Nephron progenitor cell (in vitro differentiated cells): Measurements from ENCODE around the gene GFOD1.

Experiments used
- DNase-seq: peaks from one replicate; pipeline ENCODE4 v3.0.0; 2021
- H3K27ac Mint-ChIP-seq: 2 replicates; pipeline ENCODE4 v1.8.0; 2021; ENCODE audit warnings: mild to moderate bottlenecking, moderate library complexity, mixed read lengths
- H3K27me3 Mint-ChIP-seq: 2 replicates; pipeline ENCODE4 v1.8.0; 2021; ENCODE audit warnings: mild to moderate bottlenecking, low read depth, mixed read lengths; ENCODE audit not compliant: poor library complexity
- H3K36me3 Mint-ChIP-seq: 2 replicates; pipeline ENCODE4 v1.8.0; 2021; ENCODE audit warnings: low read depth, mixed read lengths
- H3K4me1 Mint-ChIP-seq: 2 replicates; pipeline ENCODE4 v1.8.0; 2021; ENCODE audit warnings: mixed read lengths
- H3K4me3 Mint-ChIP-seq: 2 replicates; pipeline ENCODE4 v1.8.0; 2021; ENCODE audit warnings: mild to moderate bottlenecking, moderate library complexity, mixed read lengths
- H3K9me3 Mint-ChIP-seq: 2 replicates; pipeline ENCODE4 v1.8.0; 2021; ENCODE audit warnings: mild to moderate bottlenecking, moderate library complexity, mixed read lengths
- TF ChIP-seq, protein P1 (sequence below): fragments of 200-600 bp; sonication (generic); IDR thresholded peaks from 2 replicates; pipeline ENCODE4 v1.5.0; 2021; ENCODE audit warnings: antibody characterized with exemption

GFOD1 gene

DNA sequence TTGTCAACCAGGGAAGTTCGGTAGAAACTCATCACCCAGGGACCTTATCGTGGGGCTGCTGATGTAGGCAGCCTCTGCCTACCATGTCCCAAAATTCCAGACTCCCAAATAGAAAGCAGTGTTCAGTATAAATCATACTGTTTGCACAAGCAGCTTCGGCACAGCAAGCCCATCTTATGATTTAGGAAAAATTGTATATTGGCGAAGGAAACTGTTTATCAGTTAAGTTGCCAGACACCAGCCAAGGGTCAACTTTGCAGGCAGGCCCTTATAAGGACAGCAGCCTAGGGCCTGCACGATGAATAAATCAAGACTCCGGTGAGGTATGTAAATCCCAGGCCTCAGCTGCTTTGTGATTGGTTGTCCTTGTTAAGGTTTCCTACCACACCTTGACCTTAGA lies 36.8 kb downstream of the GFOD1 start:
- TF ChIP-seq, protein P1, sequence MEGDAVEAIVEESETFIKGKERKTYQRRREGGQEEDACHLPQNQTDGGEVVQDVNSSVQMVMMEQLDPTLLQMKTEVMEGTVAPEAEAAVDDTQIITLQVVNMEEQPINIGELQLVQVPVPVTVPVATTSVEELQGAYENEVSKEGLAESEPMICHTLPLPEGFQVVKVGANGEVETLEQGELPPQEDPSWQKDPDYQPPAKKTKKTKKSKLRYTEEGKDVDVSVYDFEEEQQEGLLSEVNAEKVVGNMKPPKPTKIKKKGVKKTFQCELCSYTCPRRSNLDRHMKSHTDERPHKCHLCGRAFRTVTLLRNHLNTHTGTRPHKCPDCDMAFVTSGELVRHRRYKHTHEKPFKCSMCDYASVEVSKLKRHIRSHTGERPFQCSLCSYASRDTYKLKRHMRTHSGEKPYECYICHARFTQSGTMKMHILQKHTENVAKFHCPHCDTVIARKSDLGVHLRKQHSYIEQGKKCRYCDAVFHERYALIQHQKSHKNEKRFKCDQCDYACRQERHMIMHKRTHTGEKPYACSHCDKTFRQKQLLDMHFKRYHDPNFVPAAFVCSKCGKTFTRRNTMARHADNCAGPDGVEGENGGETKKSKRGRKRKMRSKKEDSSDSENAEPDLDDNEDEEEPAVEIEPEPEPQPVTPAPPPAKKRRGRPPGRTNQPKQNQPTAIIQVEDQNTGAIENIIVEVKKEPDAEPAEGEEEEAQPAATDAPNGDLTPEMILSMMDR = no peak
- no peak for DNase-seq
- Mint-ChIP-seq H3K27ac (no peak overlapping the region), H3K9me3 (peaks cover 5% of the 10 kb centered on the region), H3K27me3 (peaks cover 2% of the 10 kb centered on the region), H3K36me3 (peaks cover 10% of the 10 kb centered on the region), H3K4me3 (no peak overlapping the region), H3K4me1 (peaks cover 44% of the 10 kb centered on the region)

DNA sequence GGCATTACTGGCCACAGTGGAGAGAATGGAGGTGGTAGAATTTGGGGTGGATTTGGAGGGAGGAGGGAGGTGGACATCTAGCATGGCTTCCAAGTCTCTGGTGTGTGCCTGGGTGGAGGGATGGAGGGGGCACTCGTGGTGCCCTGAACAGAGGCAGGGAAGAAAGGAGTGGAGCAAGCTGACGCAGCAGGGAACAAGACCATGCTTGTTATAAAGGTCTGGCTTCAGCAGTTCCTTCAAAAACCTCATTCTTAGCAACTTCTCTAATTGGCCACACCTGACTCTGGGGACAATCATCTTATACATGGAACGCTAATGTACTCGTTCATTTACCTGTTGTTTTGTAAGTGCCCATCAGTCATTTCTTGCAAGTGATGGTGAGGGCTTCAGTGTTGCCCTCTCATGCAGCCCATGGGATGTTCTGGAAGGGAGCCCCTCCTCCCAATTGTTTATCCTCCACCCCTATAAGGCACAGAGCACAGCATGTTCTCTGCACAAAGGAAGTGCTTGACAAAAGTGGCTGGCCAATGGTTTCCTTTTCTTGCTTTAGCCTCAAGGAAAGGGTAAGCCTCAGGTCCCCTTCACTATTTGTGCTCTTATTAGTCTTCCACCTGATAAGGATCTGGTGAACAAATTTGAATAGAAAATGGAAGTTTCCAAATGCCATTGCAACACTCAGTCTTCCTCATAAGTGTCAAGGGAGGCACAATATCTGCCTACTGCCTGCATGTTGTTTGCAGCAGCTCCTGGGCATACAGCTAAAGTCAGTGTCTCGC lies 39.3 kb downstream of the GFOD1 start:
- H3K4me3 Mint-ChIP-seq = no peak overlapping the region
- H3K9me3 Mint-ChIP-seq = peaks cover 5% of the 10 kb centered on the region
- H3K27ac Mint-ChIP-seq = no peak overlapping the region
- TF ChIP-seq, protein P1 = no peak
- peaks cover 10% of the 10 kb centered on the region for H3K36me3 Mint-ChIP-seq
- no peak for DNase-seq
- H3K4me1 Mint-ChIP-seq = peaks cover 41% of the 10 kb centered on the region
- H3K27me3 Mint-ChIP-seq = peaks cover 2% of the 10 kb centered on the region

DNA sequence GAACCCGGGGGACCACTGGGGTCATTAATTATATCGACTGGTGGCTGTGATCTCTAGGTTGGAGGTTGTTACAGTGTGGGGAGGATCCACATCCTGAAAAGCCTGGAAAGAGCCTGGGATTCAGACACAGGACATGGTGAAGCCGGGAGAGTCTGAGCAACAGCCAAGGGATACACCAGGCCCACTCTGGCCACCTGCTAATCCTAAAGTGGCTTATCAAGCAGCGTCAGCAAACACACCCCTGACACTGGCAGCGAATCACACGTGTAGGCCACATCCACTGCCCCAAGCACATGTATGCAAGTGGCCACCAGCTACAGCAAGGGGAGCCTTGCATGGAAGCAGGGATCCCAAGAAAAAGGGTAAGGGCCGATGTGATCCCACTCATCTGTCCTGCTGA lies 41.0 kb downstream of the GFOD1 start:
- H3K9me3 Mint-ChIP-seq = peaks cover 5% of the 10 kb centered on the region
- H3K27me3 Mint-ChIP-seq = peaks cover 2% of the 10 kb centered on the region
- TF ChIP-seq, protein P1 = no peak
- H3K4me1 Mint-ChIP-seq = peaks cover 35% of the 10 kb centered on the region
- peak; percentile 32 for DNase-seq
- H3K36me3 Mint-ChIP-seq = peaks cover 10% of the 10 kb centered on the region
- peak overlapping the region; percentile 39 for H3K27ac Mint-ChIP-seq
- no peak overlapping the region for H3K4me3 Mint-ChIP-seq

DNA sequence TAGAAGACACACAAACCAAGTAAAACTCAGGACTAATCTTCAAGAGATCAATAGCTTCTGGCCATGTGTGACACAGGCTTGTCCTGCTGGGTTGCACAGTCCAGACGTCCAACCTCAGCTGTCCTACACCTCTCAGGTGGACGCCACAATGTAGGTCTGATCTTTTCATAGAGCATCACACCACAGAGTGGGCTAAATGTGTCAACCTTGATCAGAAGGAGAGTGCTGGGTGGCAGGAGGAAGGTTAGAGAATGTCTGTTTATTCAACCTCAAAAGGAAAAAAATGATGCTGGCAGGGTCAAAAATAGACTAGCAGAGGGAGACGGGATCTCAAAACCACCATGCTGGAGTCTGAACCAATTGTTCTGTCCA lies 41.7 kb downstream of the GFOD1 start:
- peaks cover 10% of the 10 kb centered on the region for H3K36me3 Mint-ChIP-seq
- peaks cover 2% of the 10 kb centered on the region for H3K27me3 Mint-ChIP-seq
- TF ChIP-seq, protein P1 = no peak
- no peak overlapping the region for H3K4me3 Mint-ChIP-seq
- H3K27ac Mint-ChIP-seq = no peak overlapping the region
- H3K4me1 Mint-ChIP-seq = peaks cover 35% of the 10 kb centered on the region
- peaks cover 5% of the 10 kb centered on the region for H3K9me3 Mint-ChIP-seq
- no peak for DNase-seq

DNA sequence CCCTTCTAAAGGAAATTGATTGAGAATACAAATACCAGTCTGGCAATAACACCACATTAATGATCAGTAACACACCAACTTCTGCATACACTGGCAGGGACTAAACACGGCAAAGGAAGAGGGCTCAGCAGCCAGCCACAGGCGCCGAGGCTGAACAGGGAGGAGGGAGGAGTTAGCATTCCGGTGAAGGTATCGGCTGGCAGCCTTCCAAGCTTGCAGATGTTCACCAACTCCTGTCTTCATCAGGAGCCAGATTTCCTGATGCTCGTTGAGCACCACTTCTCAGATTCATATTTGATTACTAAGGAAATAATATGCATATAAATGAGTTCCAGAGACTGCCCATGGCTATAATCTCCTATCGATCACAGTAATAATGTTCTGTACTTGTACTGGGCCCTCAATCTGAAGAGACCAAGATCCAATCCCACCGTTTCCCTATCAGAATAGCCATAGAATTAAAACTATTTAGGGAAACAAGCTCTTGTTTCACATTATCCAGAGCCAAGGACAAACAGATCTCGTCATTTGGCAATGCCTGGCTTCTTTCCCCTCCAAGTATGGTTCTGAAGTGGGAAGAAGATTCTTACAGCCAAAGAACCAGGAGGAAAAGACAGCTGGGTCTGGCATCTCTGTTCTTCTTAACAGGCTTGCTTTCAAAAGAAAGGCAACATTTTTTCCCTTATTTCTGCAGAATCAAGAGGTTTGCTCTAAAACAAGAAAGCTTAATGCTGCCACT lies 42.2 kb downstream of the GFOD1 start:
- peaks cover 2% of the 10 kb centered on the region for H3K27me3 Mint-ChIP-seq
- H3K27ac Mint-ChIP-seq = no peak overlapping the region
- peaks cover 6% of the 10 kb centered on the region for H3K36me3 Mint-ChIP-seq
- peaks cover 5% of the 10 kb centered on the region for H3K9me3 Mint-ChIP-seq
- H3K4me3 Mint-ChIP-seq = no peak overlapping the region
- DNase-seq = peak; percentile 38
- TF ChIP-seq, protein P1 = no peak
- peaks cover 35% of the 10 kb centered on the region for H3K4me1 Mint-ChIP-seq
